Activated naive CD8-positive, alpha-beta T cell (primary cell): ENCODE data around the gene NXPH2.
"Not testable (repeated sequence)": the region's sequence is repeated elsewhere in the genome, so short reads cannot be mapped to it uniquely, and the experiment has no call there.

Source experiments
- H3K27ac Mint-ChIP-seq: one replicate; pipeline ENCODE4 v1.8.0; 2021; ENCODE audit warnings: mixed read lengths
- H3K27me3 Mint-ChIP-seq: one replicate; pipeline ENCODE4 v1.8.0; 2021; ENCODE audit warnings: mixed read lengths
- H3K36me3 Mint-ChIP-seq: one replicate; pipeline ENCODE4 v1.8.0; 2021; ENCODE audit warnings: mixed read lengths
- H3K4me1 Mint-ChIP-seq: one replicate; pipeline ENCODE4 v1.8.0; 2021; ENCODE audit warnings: low read depth, mixed read lengths
- H3K4me3 Mint-ChIP-seq: one replicate; pipeline ENCODE4 v1.8.0; 2021; ENCODE audit warnings: mild to moderate bottlenecking, mixed read lengths
- H3K9me3 Mint-ChIP-seq: one replicate; pipeline ENCODE4 v1.8.0; 2021; ENCODE audit warnings: low read depth, mixed read lengths

The NXPH2 gene

DNA sequence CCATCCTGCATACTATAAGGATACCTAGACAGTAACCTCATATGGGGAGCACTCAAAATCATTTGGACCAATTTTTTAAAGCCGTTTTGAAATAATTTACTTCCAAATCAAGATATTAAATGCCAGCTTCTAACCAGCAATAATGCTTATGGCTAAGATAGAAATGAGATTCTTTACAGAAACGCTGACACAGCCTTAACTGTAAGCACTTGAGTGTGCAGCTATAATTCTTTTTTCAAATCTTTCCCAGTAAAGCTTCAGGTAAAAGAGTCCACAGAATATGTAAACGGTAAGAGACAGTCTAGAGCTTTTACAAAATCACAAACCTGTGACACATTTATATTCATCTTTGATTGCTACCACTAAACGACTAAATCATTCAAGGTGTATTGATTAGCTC lies 4.5 kb downstream of the NXPH2 start:
- Mint-ChIP-seq H3K36me3 (no peaks in the 10 kb centered on the region), H3K4me1 (peaks cover 11% of the 10 kb centered on the region), H3K9me3 (no peaks in the 10 kb centered on the region), H3K4me3 (no peak overlapping the region), H3K27ac (no peak overlapping the region), H3K27me3 (peaks cover 20% of the 10 kb centered on the region)

DNA sequence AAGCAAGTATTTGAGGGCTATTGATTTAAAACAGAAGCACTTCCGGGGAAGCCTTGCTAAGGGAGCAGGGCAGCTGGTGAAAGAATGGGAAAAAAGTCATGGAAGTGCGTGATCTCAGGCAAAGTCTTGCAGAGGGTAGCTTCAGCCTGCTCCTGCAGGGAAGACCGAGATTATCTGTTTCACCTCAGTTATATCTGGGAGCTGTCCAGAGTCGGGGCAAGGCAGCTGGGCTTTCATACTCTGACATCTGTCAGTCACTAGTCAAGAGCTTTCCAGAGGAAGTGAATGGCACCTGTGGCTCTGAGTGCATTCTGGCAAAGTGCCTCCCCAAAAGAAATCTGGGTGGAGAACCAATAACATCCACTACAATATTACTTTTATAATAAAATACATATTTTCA lies 8.7 kb downstream of the NXPH2 start:
- H3K27ac Mint-ChIP-seq, result no peak overlapping the region
- no peaks in the 10 kb centered on the region for H3K36me3 Mint-ChIP-seq
- H3K4me1 Mint-ChIP-seq, result no peaks in the 10 kb centered on the region
- peaks cover 15% of the 10 kb centered on the region for H3K27me3 Mint-ChIP-seq
- H3K4me3 Mint-ChIP-seq, result no peak overlapping the region
- no peaks in the 10 kb centered on the region for H3K9me3 Mint-ChIP-seq

DNA sequence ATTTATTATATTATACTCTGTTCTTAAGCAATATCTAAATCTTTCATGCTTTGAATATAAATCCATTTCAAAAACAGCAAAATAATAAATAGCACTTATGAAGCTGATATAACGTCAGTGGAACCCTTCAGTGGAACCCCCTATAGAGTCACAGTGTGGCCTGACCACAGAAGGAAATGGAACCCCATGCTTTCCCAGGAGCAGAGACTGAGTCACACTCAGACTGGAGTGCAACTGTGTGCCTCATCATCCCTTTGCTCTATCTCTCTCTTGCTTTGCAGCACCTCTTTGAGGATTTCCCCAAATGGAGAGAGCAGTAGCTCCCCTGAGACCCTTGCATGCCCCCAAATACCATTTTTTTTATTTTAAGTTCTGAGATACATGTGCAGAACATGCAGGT lies 13.1 kb downstream of the NXPH2 start:
- Mint-ChIP-seq H3K27ac (no peak overlapping the region), H3K36me3 (no peaks in the 10 kb centered on the region), H3K4me1 (no peaks in the 10 kb centered on the region), H3K4me3 (no peak overlapping the region), H3K9me3 (no peaks in the 10 kb centered on the region), H3K27me3 (peaks cover 21% of the 10 kb centered on the region)

DNA sequence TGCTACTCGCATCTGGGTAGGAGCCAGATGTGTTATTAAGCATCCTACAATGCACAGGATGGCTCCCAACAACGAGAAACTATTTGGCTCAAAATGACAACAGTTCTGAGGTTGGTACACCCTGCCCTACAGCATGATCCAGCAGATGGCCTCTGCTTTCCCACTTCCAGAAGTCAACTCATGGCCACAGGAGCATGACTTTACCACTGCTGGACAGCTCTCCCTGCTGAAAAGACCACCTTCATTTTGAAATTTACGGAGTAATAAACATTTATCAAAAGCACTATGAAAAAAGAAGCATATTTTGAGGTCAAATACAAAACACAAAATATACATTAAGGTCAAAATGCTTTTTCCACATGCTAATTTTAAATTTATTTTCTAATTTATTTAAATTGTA lies 13.7 kb downstream of the NXPH2 start:
- Mint-ChIP-seq H3K4me3 (no peak overlapping the region), H3K27ac (no peak overlapping the region), H3K27me3 (peaks cover 22% of the 10 kb centered on the region), H3K9me3 (no peaks in the 10 kb centered on the region), H3K36me3 (no peaks in the 10 kb centered on the region), H3K4me1 (no peaks in the 10 kb centered on the region)

DNA sequence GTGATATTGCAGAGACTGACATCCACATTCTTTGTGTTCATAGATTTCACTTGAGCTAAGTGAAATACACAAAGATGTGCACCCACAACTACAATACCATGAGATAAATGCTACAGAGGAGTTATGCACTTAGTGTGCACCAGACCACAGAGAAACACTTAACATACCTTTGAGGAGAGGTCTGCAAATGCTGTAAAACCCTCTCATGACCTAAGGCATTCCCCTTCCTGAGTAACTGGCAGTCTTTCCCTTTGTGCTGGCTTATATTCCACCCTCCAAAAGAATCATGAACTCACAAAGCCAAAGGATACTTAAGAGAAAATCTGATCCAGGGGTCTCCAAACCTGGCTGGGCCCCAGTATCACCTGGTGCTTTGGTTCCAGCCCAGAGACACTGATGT lies 16.2 kb downstream of the NXPH2 start:
- Mint-ChIP-seq H3K27me3 (peaks cover 21% of the 10 kb centered on the region), H3K9me3 (no peaks in the 10 kb centered on the region), H3K27ac (no peak overlapping the region), H3K4me3 (no peak overlapping the region), H3K36me3 (no peaks in the 10 kb centered on the region), H3K4me1 (no peaks in the 10 kb centered on the region)

DNA sequence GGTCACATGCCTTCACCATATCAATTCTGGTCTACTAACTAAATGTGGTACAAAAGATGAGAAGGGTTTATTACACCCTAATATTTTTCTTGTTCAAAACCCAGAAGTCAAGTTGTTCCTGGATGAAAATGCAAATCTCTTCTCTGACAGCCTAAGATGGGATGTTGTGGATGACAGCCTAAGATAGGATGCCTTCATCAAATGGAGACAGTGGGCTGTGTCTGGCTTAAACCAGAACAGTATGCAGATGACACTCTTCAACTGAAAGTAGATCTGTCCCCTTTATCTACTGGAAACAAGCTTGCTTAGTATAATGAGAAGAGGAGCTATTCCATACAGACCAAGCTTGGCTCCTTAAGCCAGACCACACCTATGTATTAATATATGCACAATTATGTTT lies 17.7 kb downstream of the NXPH2 start:
- Mint-ChIP-seq H3K27me3 (peaks cover 14% of the 10 kb centered on the region), H3K4me3 (no peak overlapping the region), H3K27ac (no peak overlapping the region), H3K9me3 (no peaks in the 10 kb centered on the region), H3K4me1 (no peaks in the 10 kb centered on the region), H3K36me3 (no peaks in the 10 kb centered on the region)

DNA sequence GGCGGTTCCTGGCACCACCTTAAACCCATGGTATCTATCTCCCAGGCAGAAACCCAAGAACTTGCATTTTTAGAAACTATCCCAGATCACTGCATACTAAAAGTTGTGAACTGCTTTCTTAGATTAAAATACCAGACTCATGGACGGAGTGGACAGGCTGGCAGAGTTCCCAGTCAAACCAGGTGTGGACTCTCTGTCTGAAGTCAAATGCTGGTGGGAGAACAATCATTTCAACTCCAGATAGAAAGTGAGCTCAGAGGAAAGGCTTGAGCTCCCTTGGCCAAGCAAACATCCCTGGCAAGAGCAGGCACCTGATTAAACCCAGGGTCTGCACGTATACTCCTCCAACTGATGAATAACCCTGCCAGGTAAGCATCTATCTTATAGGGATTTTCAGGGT lies 19.5 kb downstream of the NXPH2 start:
- H3K27me3 Mint-ChIP-seq, result peaks cover 14% of the 10 kb centered on the region
- no peaks in the 10 kb centered on the region for H3K4me1 Mint-ChIP-seq
- H3K27ac Mint-ChIP-seq, result no peak overlapping the region
- no peaks in the 10 kb centered on the region for H3K36me3 Mint-ChIP-seq
- H3K9me3 Mint-ChIP-seq, result no peaks in the 10 kb centered on the region
- no peak overlapping the region for H3K4me3 Mint-ChIP-seq

DNA sequence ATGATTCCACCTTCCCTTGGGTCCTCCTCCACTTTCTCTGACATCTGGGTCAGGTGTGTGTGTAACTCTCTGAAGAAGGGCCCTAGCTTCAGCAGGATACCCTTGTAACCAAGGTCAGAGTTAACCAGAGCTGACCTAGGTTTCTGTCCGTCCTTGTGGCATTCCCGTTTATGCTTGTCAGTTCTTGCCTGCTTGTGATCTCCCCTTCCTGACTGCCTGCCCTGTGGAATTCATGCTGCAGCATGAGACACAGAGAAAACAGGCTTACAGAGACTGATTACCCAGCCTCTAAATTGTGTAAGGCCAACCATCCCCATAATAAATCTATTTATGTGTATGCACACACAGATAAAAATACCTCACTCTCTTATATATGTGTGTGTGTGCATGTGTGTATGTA lies 22.8 kb downstream of the NXPH2 start:
- peaks cover 8% of the 10 kb centered on the region for H3K9me3 Mint-ChIP-seq
- no peak overlapping the region for H3K27ac Mint-ChIP-seq
- no peaks in the 10 kb centered on the region for H3K36me3 Mint-ChIP-seq
- H3K4me1 Mint-ChIP-seq, result no peaks in the 10 kb centered on the region
- H3K4me3 Mint-ChIP-seq, result no peak overlapping the region
- H3K27me3 Mint-ChIP-seq, result peaks cover 4% of the 10 kb centered on the region

DNA sequence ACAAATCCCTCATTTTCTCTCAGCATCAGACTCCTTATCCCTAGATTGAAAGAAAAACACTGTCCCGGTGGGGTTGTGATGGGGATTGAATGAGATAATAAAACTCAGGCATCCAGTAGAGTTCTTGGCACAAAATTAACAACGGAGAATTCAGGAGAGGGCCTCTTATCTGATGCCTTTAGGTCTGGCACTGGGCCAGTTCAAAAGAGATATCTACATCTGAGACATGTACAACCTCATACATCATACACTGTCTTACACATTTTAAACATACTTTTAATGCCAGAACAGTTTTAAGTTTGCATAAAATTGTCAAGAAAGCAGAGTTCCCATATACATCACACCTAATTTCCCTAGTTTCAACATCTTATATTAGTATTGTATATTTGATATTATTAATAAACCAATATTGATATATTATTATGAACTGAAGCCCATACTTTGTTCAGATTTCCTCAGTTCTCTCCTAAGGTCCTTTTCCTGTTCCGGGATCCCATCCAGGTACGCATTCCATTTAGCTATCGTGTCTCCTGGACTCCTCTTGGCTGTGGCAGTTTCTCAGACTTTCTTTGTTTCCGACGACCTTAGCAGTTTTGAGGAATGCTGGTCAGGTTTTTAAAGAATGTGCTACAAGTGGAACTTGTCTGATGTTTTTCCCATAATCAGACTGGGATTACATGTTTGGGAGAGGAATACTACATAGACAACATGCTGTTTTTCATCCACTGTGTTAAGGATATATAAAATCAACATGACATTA lies 27.8 kb downstream of the NXPH2 start:
- no peaks in the 10 kb centered on the region for H3K27me3 Mint-ChIP-seq
- H3K36me3 Mint-ChIP-seq, result no peaks in the 10 kb centered on the region
- H3K9me3 Mint-ChIP-seq, result peaks cover 8% of the 10 kb centered on the region
- H3K4me1 Mint-ChIP-seq, result no peaks in the 10 kb centered on the region
- no peak overlapping the region for H3K4me3 Mint-ChIP-seq
- H3K27ac Mint-ChIP-seq, result no peak overlapping the region

DNA sequence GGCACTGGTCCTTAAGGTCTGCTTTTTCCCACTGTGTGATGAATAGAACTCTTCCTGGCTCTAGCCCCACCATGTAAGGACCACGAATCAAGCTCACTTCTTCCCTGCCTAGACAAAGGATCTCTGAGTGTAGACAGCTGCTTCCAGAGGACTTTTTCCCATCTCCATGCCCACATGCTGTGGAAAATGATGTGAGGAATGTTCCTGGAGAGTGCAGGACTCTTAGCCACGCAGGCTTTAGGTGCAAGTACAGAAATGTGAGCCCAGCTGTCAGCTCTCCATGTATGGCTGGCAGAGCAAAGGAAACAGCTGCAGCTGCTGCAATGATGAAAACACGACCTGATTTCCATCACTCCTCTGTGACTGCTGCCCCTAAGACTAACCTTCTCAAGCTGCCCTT lies 35.5 kb downstream of the NXPH2 start:
- peaks cover 2% of the 10 kb centered on the region for H3K27me3 Mint-ChIP-seq
- no peak overlapping the region for H3K27ac Mint-ChIP-seq
- no peaks in the 10 kb centered on the region for H3K9me3 Mint-ChIP-seq
- no peak overlapping the region for H3K4me3 Mint-ChIP-seq
- H3K4me1 Mint-ChIP-seq, result no peaks in the 10 kb centered on the region
- no peaks in the 10 kb centered on the region for H3K36me3 Mint-ChIP-seq

DNA sequence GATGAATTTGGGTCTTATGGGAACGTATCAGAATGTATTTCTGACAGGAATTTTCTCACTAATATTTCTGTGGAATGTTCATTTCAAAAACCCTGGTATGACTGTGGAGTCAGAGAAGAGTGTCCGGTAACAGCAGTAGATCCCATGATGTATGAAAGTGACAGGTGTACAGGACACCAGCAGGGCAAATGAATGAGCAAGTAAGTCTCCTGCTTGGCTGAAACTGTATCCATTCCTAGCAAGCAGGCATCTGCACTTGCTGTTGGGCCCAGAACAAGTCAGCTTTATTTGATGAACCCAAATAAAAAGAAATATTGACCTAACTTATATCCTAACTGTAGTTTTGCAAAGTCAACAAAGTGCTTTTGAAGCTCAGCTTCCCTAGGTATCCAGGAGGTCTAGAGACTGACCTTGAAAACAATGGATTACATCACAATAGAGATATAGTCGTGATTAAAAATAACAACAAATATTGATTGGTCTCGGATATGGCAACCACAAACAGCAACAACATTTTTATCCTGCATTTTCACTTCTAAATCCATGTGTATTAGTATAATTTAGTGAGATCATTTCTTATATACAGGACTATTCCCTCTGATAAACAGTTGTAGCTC lies 37.6 kb downstream of the NXPH2 start:
- H3K36me3 Mint-ChIP-seq, result no peaks in the 10 kb centered on the region
- H3K9me3 Mint-ChIP-seq, result no peaks in the 10 kb centered on the region
- no peak overlapping the region for H3K27ac Mint-ChIP-seq
- H3K4me1 Mint-ChIP-seq, result no peaks in the 10 kb centered on the region
- no peak overlapping the region for H3K4me3 Mint-ChIP-seq
- H3K27me3 Mint-ChIP-seq, result peaks cover 3% of the 10 kb centered on the region

DNA sequence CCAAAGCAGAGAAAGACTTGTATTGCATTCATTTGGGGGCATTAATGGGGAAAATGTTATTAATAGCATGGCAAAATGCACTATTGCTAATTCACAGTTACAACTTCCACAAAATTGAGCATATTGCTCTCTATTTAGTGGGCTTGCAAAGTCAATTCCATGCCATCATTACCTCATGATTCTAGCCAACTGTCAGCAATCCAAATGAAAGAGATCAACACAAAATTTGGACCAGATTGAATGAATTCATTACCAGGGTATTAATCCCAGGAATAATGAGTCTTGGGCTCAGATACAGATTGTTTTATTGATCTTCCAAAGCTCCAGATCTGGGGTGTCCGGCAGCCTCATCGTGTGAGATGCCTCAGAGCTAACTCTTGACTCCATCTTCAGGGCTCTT lies 38.3 kb downstream of the NXPH2 start:
- Mint-ChIP-seq H3K4me3 (no peak overlapping the region), H3K36me3 (peaks cover 2% of the 10 kb centered on the region), H3K27me3 (peaks cover 3% of the 10 kb centered on the region), H3K9me3 (peaks cover 4% of the 10 kb centered on the region), H3K27ac (no peak overlapping the region), H3K4me1 (no peaks in the 10 kb centered on the region)

DNA sequence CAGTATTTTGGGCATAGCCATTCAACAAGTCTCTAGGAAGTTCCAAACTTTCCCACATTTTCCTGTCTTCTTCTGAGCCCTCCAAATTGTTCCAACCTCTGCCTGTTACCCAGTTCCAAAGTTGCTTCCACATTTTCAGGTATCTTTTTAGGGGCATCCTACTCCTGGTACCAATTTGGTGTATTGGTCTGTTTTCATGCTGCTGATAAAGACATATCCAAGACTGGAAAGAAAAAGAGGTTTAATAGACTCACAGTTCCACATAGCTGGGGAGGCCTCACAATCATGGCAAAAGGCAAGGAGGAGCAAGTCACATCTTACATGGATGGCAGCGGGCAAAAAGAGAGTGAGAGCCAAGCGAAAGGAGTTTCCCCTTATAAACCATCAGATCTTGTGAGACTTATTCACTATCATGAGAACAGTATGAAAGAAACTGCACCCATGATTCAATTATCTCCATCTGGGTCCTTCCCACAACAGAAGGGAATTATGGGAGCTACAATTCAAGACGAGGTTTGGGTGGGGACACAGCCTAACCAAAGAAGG lies 43.1 kb downstream of the NXPH2 start:
- not testable (repeated sequence) for H3K36me3 Mint-ChIP-seq, H3K4me1 Mint-ChIP-seq, H3K4me3 Mint-ChIP-seq, H3K27me3 Mint-ChIP-seq, H3K27ac Mint-ChIP-seq
- H3K9me3 Mint-ChIP-seq, result peaks cover 27% of the 10 kb centered on the region

DNA sequence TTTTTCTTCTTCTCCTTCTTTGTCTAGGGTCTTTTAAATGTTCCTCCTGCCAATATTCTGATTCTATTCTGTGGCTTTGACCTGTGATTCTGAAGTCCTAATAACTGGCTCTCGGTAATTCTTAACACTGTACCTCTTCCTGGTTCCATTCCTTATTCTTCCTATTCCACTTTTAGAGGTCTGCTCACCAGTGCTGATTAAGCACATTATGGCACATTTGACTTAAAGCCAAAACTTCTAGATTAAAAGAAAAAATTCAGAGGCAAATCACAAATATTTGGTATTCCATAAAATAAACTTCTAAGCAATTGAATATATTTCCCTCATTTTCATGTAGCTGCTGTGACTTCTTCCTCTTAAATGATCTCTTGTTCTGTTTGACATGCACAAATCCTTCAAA lies 47.5 kb downstream of the NXPH2 start:
- Mint-ChIP-seq H3K4me3 (no peak overlapping the region), H3K9me3 (peaks cover 27% of the 10 kb centered on the region), H3K27ac (no peak overlapping the region), H3K4me1 (no peaks in the 10 kb centered on the region), H3K27me3 (peaks cover 4% of the 10 kb centered on the region), H3K36me3 (peaks cover 5% of the 10 kb centered on the region)

DNA sequence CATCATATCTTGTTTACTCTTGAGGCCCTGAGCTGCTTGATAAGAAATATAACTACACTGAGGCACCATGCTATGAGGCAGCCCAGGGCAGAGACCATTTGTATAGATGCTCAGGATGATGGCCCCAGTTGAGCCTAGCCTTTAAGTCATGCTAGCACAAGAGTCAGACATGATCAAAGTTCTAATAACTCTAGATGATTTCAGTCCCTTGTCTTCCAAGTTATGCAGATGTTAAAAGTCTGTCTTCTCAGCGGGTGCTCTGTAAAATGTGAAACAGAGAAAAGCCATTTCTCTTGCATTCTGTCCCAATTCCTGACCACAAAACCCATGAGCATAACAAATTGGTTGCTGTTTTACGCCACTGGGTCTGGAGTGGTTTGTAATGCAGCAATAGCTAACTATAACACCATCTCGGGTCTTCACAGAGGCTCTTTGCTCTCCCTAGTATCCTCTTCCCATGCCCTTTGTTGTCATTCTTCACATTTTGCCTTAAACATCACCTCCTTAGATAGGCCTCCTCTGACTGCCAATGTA lies 49.6 kb downstream of the NXPH2 start:
- no peak overlapping the region for H3K4me3 Mint-ChIP-seq
- H3K27me3 Mint-ChIP-seq, result peaks cover 2% of the 10 kb centered on the region
- peaks cover 16% of the 10 kb centered on the region for H3K9me3 Mint-ChIP-seq
- H3K36me3 Mint-ChIP-seq, result no peaks in the 10 kb centered on the region
- H3K4me1 Mint-ChIP-seq, result no peaks in the 10 kb centered on the region
- H3K27ac Mint-ChIP-seq, result no peak overlapping the region
